ENCODE measurements around the gene CCND2. TPM values are rescaled to one million over a fixed set of nuclear protein-coding genes. Genes with fewer than 3 reads are reported as not detected.

Gene CCND2
- total RNA-seq, 4 donors from 2014 or later: 46.4 to 88.8 (median 55.5) TPM

DNA sequence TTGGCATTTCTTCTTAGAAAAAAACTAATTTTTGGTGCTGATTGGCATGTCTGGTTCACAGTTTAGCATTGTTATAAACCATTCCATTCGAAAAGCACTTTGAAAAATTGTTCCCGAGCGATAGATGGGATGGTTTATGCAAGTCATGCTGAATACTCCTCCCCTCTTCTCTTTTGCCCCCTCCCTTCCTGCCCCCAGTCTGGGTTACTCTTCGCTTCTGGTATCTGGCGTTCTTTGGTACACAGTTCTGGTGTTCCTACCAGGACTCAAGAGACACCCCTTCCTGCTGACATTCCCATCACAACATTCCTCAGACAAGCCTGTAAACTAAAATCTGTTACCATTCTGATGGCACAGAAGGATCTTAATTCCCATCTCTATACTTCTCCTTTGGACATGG lies 27.3 kb downstream of the CCND2 start:
- Histone ChIP-seq H3K27me3 (no peaks in the 10 kb centered on the region), H3K36me3 (peaks cover 18% of the 10 kb centered on the region), H3K27ac (no peak overlapping the region), H3K4me3 (no peak overlapping the region), H3K9me3 (no peaks in the 10 kb centered on the region), H3K4me1 (no peaks in the 10 kb centered on the region)
- 90% methylated on average over 5 of the region's 5 CpGs for WGBS
- TF ChIP-seq CTCF (IDR thresholded peaks at IDR 0.05) (no peak), POLR2A (IDR thresholded peaks at IDR 0.05) (no peak), EP300 (IDR thresholded peaks at IDR 0.05) (no peak)
- DNase-seq (ENCODE audit: low spot score in 2 of 2): no peak

DNA sequence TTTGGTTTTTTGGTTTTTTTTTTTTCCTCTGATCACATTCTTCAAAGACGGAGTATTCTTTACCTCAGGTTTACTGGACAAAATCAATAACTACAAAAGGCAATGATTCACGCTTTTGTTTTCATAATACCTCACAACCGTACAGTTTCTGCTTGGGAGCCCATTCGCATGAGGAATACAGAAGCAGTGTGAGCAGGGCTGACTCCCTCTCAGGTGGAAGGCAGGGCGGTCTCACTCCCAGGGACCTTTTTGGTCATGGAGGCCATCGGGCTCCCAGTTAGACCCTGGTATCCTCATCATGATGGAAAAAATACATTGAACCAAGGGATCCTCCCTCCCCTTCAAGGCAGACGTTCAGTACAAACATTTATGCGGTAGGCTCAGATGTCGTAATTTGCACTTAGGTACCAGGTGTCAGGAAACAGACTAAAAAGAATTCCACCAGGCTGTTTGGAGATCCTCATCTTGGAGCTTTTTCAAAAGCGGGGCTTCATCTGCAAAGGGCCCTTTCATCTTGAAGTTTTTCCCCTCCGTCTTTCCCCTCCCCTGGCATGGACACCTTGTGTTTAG lies 28.5 kb downstream of the CCND2 start:
- 90% methylated on average over 11 of the region's 11 CpGs for WGBS
- Histone ChIP-seq H3K4me1 (no peaks in the 10 kb centered on the region), H3K27ac (no peak overlapping the region), H3K27me3 (no peaks in the 10 kb centered on the region), H3K4me3 (no peak overlapping the region), H3K9me3 (no peaks in the 10 kb centered on the region), H3K36me3 (peaks cover 18% of the 10 kb centered on the region)
- TF ChIP-seq CTCF (IDR thresholded peaks at IDR 0.05): no peak
- no peak for TF ChIP-seq EP300 (IDR thresholded peaks at IDR 0.05)
- TF ChIP-seq POLR2AphosphoS5 (IDR thresholded peaks at IDR 0.05): no peak
- no peak for TF ChIP-seq POLR2A (IDR thresholded peaks at IDR 0.05)
- DNase-seq (ENCODE audit: low spot score in 2 of 2): peak in 1 of 2 donors; percentile 24

GRCh38 chr12:4302881-4303280 lies 29.3 kb downstream of the CCND2 start:
- Histone ChIP-seq H3K9me3 (no peaks in the 10 kb centered on the region), H3K27me3 (no peaks in the 10 kb centered on the region), H3K27ac (no peak overlapping the region), H3K4me1 (peaks cover 5% of the 10 kb centered on the region), H3K36me3 (peaks cover 18% of the 10 kb centered on the region), H3K4me3 (no peak overlapping the region)
- WGBS: 83% methylated on average over 8 of the region's 8 CpGs
- peak in 1 of 2 donors; percentile 19 for DNase-seq (ENCODE audit: low spot score in 2 of 2)
- no peak for TF ChIP-seq EP300 (IDR thresholded peaks at IDR 0.05)
- no peak for TF ChIP-seq CTCF (IDR thresholded peaks at IDR 0.05)
- no peak for TF ChIP-seq POLR2AphosphoS5 (IDR thresholded peaks at IDR 0.05)
- TF ChIP-seq POLR2A (IDR thresholded peaks at IDR 0.05): no peak

DNA sequence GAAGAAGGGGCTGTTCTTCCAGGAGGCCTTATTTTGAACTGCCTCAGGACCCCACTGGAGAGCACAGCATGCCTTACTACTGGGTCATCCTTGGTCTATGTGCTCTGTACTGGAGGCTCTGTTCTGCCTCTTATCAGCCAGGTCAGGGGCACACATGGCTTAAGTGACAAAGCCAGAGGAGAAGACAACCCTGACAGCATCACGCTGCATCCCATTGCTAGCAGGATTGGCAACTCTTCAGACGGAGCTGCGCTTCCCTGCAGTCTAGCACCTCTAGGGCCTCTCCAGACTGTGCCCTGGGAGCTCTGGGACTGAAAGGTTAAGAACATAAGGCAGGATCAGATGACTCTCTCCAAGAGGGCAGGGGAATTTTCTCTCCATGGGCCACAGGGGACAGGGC lies 30.2 kb downstream of the CCND2 start:
- TF ChIP-seq POLR2A (IDR thresholded peaks at IDR 0.05) (no peak), CTCF (IDR thresholded peaks at IDR 0.05) (no peak), EP300 (IDR thresholded peaks at IDR 0.05) (no peak), POLR2AphosphoS5 (IDR thresholded peaks at IDR 0.05) (no peak)
- Histone ChIP-seq H3K9me3 (no peaks in the 10 kb centered on the region), H3K4me3 (no peak overlapping the region), H3K27ac (no peak overlapping the region), H3K36me3 (peaks cover 18% of the 10 kb centered on the region), H3K27me3 (no peaks in the 10 kb centered on the region), H3K4me1 (peaks cover 12% of the 10 kb centered on the region)
- no CpG with 5 or more reads among the region's 3 CpGs for WGBS
- no peak for DNase-seq (ENCODE audit: low spot score in 2 of 2)

DNA sequence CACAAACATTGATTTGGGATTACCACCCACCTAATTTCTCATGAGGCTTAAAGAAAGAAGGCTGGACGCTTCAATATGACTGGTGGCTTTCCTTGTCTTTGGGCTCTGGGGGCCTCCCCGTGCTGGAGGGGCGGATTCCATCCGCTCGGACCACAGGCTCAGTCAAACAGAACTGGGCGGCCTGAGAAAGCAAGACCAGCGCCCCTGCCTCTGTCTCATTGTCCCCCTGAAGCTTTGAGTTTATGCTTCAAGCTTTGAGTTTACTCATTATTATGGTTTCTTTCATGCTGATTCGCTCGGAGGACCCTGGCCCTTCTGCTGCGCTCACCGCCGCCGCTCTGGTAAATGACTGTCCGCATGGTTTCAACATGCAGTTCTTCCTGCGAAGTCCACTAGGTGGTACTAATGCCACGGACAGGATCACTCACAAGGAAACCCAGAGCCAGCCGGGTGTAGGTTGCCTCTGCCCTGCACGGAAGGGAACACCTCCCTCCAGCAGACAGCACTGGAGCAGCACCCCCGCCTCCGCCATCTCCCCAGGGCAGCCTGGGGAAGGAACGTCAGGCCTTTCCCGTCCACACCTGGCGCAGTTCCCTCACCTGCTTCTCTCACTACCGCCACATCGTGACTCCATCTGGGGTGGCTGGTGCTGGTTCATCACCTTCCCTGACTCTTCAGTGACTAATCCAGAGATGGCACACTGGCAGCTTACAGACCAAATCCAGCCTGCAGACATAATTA lies 34.2 kb downstream of the CCND2 start:
- no peak overlapping the region for H3K4me3 ChIP-seq
- H3K36me3 ChIP-seq: peaks cover 6% of the 10 kb centered on the region
- H3K27me3 ChIP-seq: no peaks in the 10 kb centered on the region
- H3K9me3 ChIP-seq: no peaks in the 10 kb centered on the region
- peaks cover 12% of the 10 kb centered on the region for H3K4me1 ChIP-seq
- TF ChIP-seq POLR2A (IDR thresholded peaks at IDR 0.05) (no peak), EP300 (IDR thresholded peaks at IDR 0.05) (no peak), POLR2AphosphoS5 (IDR thresholded peaks at IDR 0.05) (no peak), CTCF (IDR thresholded peaks at IDR 0.05) (peak; percentile 52 to 64)
- H3K27ac ChIP-seq: no peak overlapping the region
- no peak for DNase-seq (ENCODE audit: low spot score in 2 of 2)
- WGBS: 21% methylated on average over 14 of the region's 25 CpGs
